ENCODE measurements around the gene PKP3.

DNA sequence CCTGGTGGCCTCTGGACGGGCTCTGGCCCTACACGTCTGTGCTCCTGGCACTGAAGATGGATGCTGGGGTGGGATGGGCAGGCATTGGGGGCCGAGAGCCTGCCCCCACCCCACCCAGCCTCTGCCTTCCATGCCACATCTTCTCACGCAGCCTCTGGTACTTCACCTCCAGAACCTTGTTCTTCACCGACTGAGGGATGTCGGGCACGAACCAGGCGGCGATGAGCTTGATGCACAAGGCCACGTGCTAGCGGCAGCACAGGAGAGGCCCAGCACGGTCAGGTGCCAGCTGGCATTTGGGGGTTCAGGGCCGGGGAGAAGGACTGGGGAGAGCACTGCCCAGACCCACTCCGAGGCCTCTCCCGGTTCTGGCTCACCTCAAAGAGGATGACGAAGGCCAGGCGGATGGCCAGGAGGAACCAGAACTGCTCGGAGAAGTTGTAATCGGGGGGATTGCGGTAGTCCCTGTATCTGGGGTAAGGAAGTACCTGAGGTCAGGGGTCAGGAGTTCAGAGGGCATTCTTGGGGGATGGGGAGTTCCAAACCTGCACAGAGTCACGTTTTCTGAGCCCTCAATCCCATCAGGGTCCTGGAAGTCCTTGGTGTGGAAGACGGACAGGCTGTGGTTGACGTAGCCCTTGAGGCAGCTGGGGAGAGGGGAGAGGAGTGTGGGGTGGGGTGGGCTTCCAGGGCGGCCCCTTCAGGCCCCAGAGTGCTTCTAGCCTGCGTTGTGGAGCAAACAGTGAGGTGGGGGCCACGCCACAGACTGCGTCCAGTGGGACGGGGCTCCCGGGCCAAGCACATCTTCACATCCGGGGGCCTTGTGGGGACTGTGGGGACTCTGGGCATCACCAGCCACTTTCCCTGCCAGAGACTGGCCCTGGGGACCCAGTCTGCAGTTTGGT is 24.6 kb downstream of the PKP3 start:
- TF ChIP-seq POLR2AphosphoS5 (IDR thresholded peaks at IDR 0.05) (no peak), CTCF (IDR thresholded peaks at IDR 0.05) (no peak), POLR2A (IDR thresholded peaks at IDR 0.05) (no peak)

Measured in breast epithelium (tissue), 3 donors.